Osteoblast (primary cell): Measurements from ENCODE around the gene CASP10. TPM values are rescaled to one million over a fixed set of nuclear protein-coding genes. Genes with fewer than 3 reads are reported as not detected.

Source experiments
- DNase-seq: peaks from one replicate; pipeline ENCODE4 v3.0.0; 2011; ENCODE audit warnings: low spot score, mixed read lengths; ENCODE audit not compliant: insufficient read length; ENCODE audit errors: missing footprints
- H2AFZ ChIP-seq: 2 replicates; pipeline ENCODE4 v1.6.0; 2011; ENCODE audit warnings: mild to moderate bottlenecking, low read length
- H3K27ac ChIP-seq: 2 replicates; pipeline ENCODE4 v1.5.1; 2011; ENCODE audit warnings: mild to moderate bottlenecking, low read depth, low read length, moderate library complexity
- H3K27me3 ChIP-seq: 2 replicates; pipeline ENCODE4 v1.6.0; 2012; ENCODE audit warnings: mild to moderate bottlenecking, control low read depth, inconsistent platforms, low read length, moderate library complexity; ENCODE audit not compliant: insufficient read depth
- H3K36me3 ChIP-seq: 2 replicates; pipeline ENCODE4 v1.5.1; 2011; ENCODE audit warnings: mild to moderate bottlenecking, low read length, control low read depth, moderate library complexity; ENCODE audit not compliant: insufficient read depth
- H3K4me1 ChIP-seq: 2 replicates; pipeline ENCODE4 v1.5.1; 2011; ENCODE audit warnings: mild to moderate bottlenecking, low read length, control low read depth, moderate library complexity; ENCODE audit not compliant: insufficient read depth
- H3K4me2 ChIP-seq: 2 replicates; pipeline ENCODE4 v1.6.0; 2011; ENCODE audit warnings: mild to moderate bottlenecking, low read length; ENCODE audit not compliant: insufficient read depth
- H3K4me3 ChIP-seq: fragments of 200-600 bp; sonication (generic); 3 replicates; pipeline ENCODE4 v1.5.1; 2012; ENCODE audit warnings: mild to moderate bottlenecking, low read length, inconsistent platforms; ENCODE audit not compliant: insufficient read depth
- H3K79me2 ChIP-seq: 2 replicates; pipeline ENCODE4 v1.6.0; 2012; ENCODE audit warnings: mild to moderate bottlenecking, low read length, control low read depth, inconsistent platforms; ENCODE audit not compliant: insufficient read depth
- H3K9me3 ChIP-seq: 2 replicates; pipeline ENCODE4 v1.5.1; 2011; ENCODE audit warnings: low read depth, low read length, control low read depth
- H4K20me1 ChIP-seq: 2 replicates; pipeline ENCODE4 v1.6.0; 2012; ENCODE audit warnings: mild to moderate bottlenecking, low read length, control low read depth; ENCODE audit not compliant: insufficient read depth
- total RNA-seq: library from RNA; depleted of rRNA; stranded (reverse); fragments of >200 nt; gene quantifications from 2 replicates; pipeline ENCODE4 v1.2.3, GENCODE V29; 2012
- TF ChIP-seq, protein P1 (sequence below): IDR thresholded peaks from 2 replicates; pipeline ENCODE4 v1.5.1; 2011; ENCODE audit warnings: mild to moderate bottlenecking, low read depth, low read length, moderate library complexity; ENCODE audit errors: extremely low read depth

Gene CASP10
- total RNA-seq, 1 donor: 3.3 TPM

DNA sequence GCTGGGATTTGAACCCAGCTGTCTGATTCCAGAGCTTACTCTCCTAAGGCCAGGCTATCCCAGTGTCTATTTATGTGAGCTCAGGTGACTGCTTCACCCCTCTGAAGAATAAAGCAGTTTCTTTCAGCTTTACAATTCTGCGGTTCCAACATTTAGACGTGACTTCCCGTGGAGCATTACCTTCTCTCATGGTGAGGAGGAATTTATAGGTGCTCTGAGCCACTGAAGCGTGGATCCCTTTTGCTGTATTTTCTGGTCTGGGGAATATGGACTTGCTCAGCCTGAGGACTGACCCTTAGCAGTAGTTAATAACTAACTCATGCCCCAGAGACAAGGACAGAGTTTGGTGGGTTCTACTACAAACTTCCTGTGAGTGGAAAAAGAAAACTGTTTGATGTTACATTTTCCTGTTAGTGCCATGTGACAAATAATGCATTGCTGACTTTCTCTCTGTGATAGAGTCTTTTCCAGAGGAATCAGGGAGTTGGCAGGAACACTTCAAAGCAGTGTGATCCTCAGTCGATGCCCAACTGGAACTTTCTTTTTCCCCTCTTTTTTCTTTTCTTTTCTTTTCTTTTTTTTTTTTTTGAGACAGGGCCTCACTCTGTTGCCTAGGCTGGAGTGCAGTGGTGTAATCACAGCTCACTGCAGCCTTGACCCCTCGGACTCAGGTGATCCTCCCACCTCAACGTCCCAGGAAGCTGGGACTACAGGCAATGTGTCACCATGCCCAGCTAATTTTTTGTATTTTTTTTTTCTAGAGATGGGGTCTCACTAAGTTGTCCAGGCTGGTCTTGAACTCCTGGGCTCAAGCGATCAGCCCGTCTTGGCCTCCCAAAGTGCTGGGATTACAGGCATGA, 21.9 kb downstream of the CASP10 start:
- Histone ChIP-seq H2AFZ (no peak overlapping the region), H3K27ac (no peak overlapping the region)

DNA sequence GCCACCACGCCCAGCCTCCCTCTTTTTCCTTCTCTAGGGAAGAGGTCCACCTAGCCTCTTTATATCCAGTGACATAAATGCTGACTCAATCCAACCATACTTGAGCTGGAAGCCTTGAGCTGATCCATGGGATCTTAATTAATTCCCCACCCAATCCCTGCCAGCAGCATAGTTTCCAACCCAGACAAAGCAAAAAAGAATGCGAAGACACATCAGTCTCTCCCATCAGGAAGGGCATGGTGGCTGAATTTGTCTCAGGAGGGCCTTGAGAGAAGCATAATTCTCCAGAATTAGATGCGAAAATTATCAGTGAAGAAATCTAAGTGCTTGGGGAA, 22.5 kb downstream of the CASP10 start:
- Histone ChIP-seq H3K9me3 (no peaks in the 10 kb centered on the region), H3K36me3 (no peaks in the 10 kb centered on the region), H3K4me3 (no peak overlapping the region), H4K20me1 (no peaks in the 10 kb centered on the region), H3K27me3 (no peaks in the 10 kb centered on the region), H3K4me1 (peaks cover 7% of the 10 kb centered on the region), H3K79me2 (no peaks in the 10 kb centered on the region), H3K27ac (no peak overlapping the region), H2AFZ (no peak overlapping the region), H3K4me2 (no peak overlapping the region)
- TF ChIP-seq, protein P1, sequence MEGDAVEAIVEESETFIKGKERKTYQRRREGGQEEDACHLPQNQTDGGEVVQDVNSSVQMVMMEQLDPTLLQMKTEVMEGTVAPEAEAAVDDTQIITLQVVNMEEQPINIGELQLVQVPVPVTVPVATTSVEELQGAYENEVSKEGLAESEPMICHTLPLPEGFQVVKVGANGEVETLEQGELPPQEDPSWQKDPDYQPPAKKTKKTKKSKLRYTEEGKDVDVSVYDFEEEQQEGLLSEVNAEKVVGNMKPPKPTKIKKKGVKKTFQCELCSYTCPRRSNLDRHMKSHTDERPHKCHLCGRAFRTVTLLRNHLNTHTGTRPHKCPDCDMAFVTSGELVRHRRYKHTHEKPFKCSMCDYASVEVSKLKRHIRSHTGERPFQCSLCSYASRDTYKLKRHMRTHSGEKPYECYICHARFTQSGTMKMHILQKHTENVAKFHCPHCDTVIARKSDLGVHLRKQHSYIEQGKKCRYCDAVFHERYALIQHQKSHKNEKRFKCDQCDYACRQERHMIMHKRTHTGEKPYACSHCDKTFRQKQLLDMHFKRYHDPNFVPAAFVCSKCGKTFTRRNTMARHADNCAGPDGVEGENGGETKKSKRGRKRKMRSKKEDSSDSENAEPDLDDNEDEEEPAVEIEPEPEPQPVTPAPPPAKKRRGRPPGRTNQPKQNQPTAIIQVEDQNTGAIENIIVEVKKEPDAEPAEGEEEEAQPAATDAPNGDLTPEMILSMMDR: no peak
- DNase-seq: no peak

More for the DNA sequence above, 21.9 kb downstream of the CASP10 start:
- Histone ChIP-seq H3K9me3 (no peaks in the 10 kb centered on the region), H3K79me2 (no peaks in the 10 kb centered on the region), H3K27me3 (no peaks in the 10 kb centered on the region), H3K36me3 (no peaks in the 10 kb centered on the region), H3K4me1 (peaks cover 7% of the 10 kb centered on the region), H3K4me3 (no peak overlapping the region), H4K20me1 (no peaks in the 10 kb centered on the region), H3K4me2 (no peak overlapping the region)
- no peak for DNase-seq
- TF ChIP-seq, protein P1: no peak

DNA sequence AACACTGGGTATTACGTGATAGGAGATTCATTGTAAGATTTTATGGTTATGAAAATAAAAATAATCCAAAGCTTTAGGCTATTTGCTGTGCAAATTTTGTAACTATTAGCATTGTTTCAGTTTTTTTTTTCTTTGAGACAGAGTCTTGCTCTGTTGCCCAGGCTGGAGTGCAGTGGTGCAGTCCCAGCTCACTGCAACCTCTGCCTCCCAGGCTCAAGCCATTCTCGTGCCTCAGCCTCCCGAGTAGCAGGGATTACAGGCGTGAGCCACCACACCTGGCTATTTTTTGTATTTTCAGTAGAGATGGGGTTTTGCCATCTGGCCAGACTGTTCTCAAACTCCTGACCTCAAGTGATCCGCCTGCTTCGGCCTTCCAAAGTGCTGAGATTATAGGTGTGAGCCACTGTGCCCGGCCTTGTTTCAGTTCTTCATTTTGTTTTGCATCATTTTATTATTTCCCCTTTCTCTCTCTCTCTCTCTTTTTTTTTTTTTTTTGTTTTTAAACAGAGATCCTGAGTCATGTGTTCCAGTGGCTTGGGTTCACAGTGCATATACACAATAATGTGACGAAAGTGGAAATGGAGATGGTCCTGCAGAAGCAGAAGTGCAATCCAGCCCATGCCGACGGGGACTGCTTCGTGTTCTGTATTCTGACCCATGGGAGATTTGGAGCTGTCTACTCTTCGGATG, 25.8 kb downstream of the CASP10 start:
- Histone ChIP-seq H3K4me1 (peaks cover 4% of the 10 kb centered on the region), H3K27ac (no peak overlapping the region), H3K27me3 (no peaks in the 10 kb centered on the region), H3K4me3 (no peak overlapping the region), H3K4me2 (no peak overlapping the region), H3K79me2 (no peaks in the 10 kb centered on the region), H3K9me3 (no peaks in the 10 kb centered on the region), H4K20me1 (no peaks in the 10 kb centered on the region), H3K36me3 (no peaks in the 10 kb centered on the region), H2AFZ (no peak overlapping the region)
- TF ChIP-seq, protein P1: no peak
- DNase-seq: no peak

DNA sequence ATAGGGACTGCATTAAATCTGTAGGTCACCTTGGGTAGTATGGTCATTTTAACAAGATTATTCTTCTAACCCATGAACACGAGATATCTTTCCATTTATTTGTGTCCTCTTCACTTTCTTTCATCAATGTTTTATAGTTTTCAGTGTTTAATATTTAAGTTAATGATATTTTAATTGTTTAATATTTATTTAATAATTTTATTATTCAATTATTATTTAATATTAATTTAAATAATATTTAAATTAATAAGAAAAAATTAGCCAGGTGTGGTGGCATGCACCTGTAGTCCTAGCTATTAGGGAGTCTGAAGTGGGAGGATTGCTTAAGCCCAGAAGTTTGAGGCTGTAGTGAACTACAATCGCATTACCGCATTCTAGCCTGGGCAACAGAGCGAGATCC, 33.0 kb downstream of the CASP10 start:
- Histone ChIP-seq H3K4me1 (no peaks in the 10 kb centered on the region), H3K27ac (no peak overlapping the region), H3K79me2 (no peaks in the 10 kb centered on the region), H3K4me3 (no peak overlapping the region), H3K36me3 (no peaks in the 10 kb centered on the region), H4K20me1 (no peaks in the 10 kb centered on the region), H3K9me3 (no peaks in the 10 kb centered on the region), H2AFZ (no peak overlapping the region), H3K4me2 (no peak overlapping the region), H3K27me3 (no peaks in the 10 kb centered on the region)
- no peak for DNase-seq
- TF ChIP-seq, protein P1: no peak
